ACHN (cell line): ENCODE results near the gene LRRK1.

Experiments used
- DNase-seq: peaks from one replicate; pipeline ENCODE4 v3.0.0-alpha.2; 2015
- in situ Hi-C: cut with HindIII; loops from 2 replicates; pipeline ENCODE4 v1.10.0; 2017; ENCODE audit warnings: low sequenced_read_pairs, low pct_ligation_motif_present, low pct_unique_long_range_greater_than_20kb

The LRRK1 gene

GRCh38 chr15:100902436-100903167 is 16.6 kb upstream of the LRRK1 start:
- in situ Hi-C loops, result no loop called here

GRCh38 chr15:100903168-100903554 is 16.0 kb upstream of the LRRK1 start:
- in situ Hi-C loops, result no loop called here
- DNase-seq, result no peak

More at GRCh38 chr15:100902436-100903167, 16.6 kb upstream of the LRRK1 start:
- DNase-seq, result no peak

DNA sequence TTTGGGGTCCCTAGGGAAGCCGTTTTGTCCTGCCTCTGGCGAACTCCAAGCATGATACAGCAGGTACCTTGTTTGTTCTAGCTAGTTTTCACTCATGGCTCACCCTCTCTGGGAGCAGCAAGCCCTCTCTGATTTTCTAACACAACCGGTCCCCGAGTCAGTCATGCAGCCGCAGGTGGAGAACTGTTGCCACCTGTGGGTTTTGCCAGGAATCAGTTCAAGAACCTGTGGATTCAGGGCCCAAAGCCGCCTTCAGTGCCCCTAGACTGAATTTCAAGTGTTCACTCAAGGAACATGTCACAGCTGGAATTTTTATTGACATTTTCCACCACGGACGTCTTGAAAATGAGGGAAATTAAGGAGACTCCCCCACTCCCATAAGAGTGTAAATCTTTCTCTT is 13.3 kb upstream of the LRRK1 start:
- in situ Hi-C loops, result no loop called here

GRCh38 chr15:100908466-100908865 is 10.7 kb upstream of the LRRK1 start:
- no peak for DNase-seq
- in situ Hi-C loops, result no loop called here

More for the DNA sequence above, 13.3 kb upstream of the LRRK1 start:
- DNase-seq, result no peak

DNA sequence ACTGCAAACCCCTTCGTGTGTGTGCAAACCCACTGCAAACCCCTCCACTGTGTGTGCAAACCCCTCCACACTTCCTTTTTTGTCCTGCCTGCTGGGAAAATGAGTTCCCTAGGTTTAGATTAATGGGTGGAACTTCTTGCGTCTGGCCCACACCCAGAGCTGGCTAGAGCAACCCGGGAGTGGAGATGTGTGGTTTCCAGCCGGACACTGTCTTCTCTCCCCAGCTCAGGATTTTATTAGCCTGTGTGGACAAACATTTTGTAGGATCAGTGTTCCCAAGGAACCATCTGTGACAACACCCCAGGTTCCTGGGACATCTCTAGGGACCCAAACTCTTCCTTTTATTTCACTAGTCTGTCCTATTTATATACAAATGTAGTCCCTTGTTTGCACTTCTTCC is 9.6 kb upstream of the LRRK1 start:
- DNase-seq, result no peak
- in situ Hi-C loops, result no loop called here

DNA sequence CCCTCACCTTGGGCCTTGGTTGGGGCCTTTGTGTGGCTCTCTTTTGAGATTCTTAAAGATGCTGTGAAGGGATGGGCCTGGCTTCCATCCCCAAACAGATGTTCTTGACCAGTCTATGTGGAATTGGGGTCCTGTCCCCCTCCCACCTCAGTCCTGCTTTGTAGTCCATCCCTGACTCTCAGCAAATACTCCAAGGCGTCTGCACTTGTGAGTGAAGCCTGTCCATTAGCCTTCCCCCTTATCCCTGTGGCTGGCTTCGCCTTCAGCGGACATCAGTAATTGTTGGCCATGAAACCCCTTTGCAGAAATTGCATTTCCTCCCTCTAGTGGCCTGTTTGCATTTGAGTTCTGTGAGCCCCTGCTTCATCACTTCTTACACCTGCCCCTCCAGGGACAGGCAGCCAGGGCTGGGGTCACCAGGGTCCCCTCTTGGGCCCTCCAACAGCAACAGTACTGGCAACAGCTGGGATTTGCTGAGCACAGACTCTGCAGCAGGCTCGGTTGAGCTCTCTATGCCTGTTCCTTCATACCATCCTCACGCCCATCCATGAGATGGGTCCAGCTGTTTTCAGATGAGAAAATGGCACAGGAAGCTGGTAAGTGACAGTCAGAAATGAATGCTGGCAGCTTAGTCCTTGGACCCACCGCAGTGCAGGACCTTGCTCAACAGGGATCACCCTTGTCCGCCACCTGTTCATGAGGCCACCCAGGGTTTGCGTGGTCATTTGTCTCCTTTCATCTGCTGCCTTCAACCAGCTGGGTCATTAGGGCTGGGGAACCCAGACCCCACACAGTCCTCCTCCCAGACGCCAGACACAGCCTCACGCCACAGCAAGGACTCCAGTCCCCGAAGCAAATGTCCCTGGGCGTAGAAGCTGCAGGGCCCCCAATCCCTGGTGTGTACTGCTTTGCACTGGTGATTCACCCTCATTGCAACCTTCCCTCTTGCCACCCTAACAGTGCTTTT is 8.9 kb upstream of the LRRK1 start:
- DNase-seq, result no peak
- in situ Hi-C loops, result no loop called here

GRCh38 chr15:100911086-100911485 is 8.1 kb upstream of the LRRK1 start:
- in situ Hi-C loops, result no loop called here
- no peak for DNase-seq

- in situ Hi-C loops, result no loop called here
- DNase-seq, result no peak
Measured at GRCh38 chr15:100913961-100914360, 5.2 kb upstream of the LRRK1 start.

DNA sequence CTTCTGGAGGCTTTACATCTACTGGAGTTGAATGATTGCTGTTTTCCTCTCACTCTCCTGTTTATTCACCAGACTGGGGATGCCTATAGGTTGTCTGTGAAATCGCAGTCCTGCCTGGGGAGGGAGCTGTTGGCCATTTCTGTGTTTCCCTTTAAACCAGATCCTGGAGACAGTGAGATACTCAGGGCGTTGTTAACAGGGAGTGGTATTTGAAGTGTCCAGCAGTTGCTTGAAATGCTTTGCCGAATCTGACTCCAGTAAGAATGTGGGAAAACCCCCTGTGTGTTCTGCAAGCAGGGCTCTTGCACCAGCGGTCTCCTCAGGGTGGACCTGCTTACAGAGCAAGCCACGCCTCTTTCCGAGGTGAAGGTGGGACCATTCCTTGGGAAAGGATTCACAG is 4.3 kb upstream of the LRRK1 start:
- in situ Hi-C loops, result no loop called here
- no peak for DNase-seq

- in situ Hi-C loops, result no loop called here
- DNase-seq, result peak; percentile 77
Measured at GRCh38 chr15:100918034-100918689, 995 bp upstream of the LRRK1 start.

DNA sequence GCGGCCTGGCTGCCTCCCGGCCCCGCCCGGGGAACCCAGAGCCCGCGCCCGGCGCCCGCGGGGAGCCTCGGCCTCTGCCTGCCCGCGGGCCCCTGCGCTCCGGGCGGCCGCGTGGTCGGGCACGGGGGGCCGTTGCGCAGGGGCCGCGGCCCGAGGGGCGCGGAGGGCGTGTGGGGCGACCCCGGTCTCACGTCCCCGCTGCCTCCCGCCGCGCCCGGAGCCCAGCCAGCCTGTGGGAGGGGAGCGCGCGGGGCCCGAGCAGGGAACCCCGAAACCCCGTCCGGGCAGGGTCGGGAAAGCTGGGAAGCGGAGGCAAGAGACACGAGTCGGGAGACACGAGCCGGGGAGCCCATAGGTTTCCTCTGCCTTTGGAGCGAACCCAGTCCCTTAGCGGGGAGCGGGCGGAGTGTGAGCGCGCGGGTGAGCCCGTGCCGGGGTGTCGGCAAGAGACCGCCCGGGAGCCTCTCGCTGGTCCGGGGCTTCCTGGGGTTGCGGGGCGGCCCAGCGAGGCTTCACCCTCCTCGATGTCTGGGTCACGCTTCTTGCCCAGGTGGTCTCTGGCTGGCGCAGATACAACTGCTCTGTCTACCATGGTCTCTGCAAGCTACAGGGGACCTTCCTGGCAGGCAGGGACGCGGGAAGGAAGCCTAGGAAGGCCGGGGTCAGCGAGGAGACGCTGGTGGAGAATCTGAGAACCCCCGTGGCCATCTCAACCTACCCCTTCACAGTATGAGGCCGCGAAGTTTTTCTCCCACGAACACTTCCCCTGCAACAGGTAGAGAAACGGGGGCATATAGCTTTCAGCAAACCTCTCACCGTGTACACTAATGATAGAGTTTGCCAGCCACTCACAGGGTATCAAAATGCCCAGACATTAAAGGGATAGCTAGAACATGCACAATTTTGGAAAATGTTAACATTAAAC is 586 bp downstream of the LRRK1 start:
- in situ Hi-C loops, result no loop called here
- peak; percentile 30 for DNase-seq

GRCh38 chr15:100920516-100921135 is 1.5 kb downstream of the LRRK1 start:
- DNase-seq, result no peak
- in situ Hi-C loops, result no loop called here

GRCh38 chr15:100922192-100923040 is 3.3 kb downstream of the LRRK1 start:
- in situ Hi-C loops, result no loop called here
- no peak for DNase-seq

DNA sequence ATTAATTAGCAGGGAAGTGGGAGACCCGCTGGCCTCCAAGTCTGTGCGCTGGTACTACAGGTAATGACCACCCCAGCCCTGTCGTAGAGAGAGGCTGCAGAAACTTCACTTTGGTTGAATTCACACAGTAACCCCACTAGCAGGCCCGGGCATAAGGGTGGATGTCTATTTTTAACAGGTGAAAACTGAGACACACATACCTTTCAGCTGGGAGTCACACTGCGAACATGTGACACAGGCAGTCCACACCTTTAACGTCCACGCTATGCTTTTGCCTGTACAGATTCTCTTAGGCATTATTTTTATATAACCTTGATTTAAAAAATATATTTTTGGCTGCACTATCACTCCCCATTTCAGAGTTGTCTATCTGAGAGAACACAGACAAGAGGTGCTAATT is 3.9 kb downstream of the LRRK1 start:
- DNase-seq, result no peak
- in situ Hi-C loops, result no loop called here

- no peak for DNase-seq
- in situ Hi-C loops, result no loop called here
Measured at GRCh38 chr15:100923902-100924301, 4.7 kb downstream of the LRRK1 start.

GRCh38 chr15:100924436-100924835 is 5.3 kb downstream of the LRRK1 start:
- in situ Hi-C loops, result no loop called here
- no peak for DNase-seq

GRCh38 chr15:100925480-100925879 is 6.3 kb downstream of the LRRK1 start:
- no peak for DNase-seq
- in situ Hi-C loops, result no loop called here
